Measurements from ENCODE around the gene C3orf62. TPM values are rescaled to one million over a fixed set of nuclear protein-coding genes. Genes with fewer than 3 reads are reported as not detected.

The C3orf62 gene
- total RNA-seq (2022; extraction: Qiagen RNA extraction): 1.8 to 2.5 TPM (median 1.9 TPM) in 5 replicates

GRCh38 chr3:49276475-49277382 is at the start of gene C3orf62:
Gene C3orf62 (minus strand): TSS chr3:49277232. CDS start chr3:49276872, 360 bp downstream.

Other genes starting within 250 kb of the C3orf62 start
- gene IMPDH2, start 247.8 kb downstream of the C3orf62 start, total RNA-seq (2022; extraction: Qiagen RNA extraction): 162 to 178 TPM (median 171 TPM) in 5 replicates
- gene QRICH1, start 183.2 kb downstream of the C3orf62 start, total RNA-seq (2022; extraction: Qiagen RNA extraction): 34.0 to 45.6 TPM (median 41.5 TPM) in 5 replicates
- gene QARS1, start 172.5 kb downstream of the C3orf62 start, total RNA-seq (2022; extraction: Qiagen RNA extraction): 126 to 160 TPM (median 152 TPM) in 5 replicates
- 14.9 to 22.9 TPM (median 22.0 TPM) in 5 replicates for gene USP19, start 156.4 kb downstream of the C3orf62 start, total RNA-seq (2022; extraction: Qiagen RNA extraction)
- 72.0 to 116 TPM (median 99.6 TPM) in 5 replicates for gene LAMB2, start 144.2 kb downstream of the C3orf62 start, total RNA-seq (2022; extraction: Qiagen RNA extraction)
- 11.1 to 15.1 TPM (median 13.7 TPM) in 5 replicates for gene CCDC71, start 110.9 kb downstream of the C3orf62 start, total RNA-seq (2022; extraction: Qiagen RNA extraction)
- gene KLHDC8B, start 105.6 kb downstream of the C3orf62 start, total RNA-seq (2022; extraction: Qiagen RNA extraction): 4.2 to 6.0 TPM (median 5.0 TPM) in 5 replicates
- gene USP4, start 62.8 kb upstream of the C3orf62 start, total RNA-seq (2022; extraction: Qiagen RNA extraction): 13.3 to 16.3 TPM (median 15.7 TPM) in 5 replicates
- gene GPX1, start 81.1 kb upstream of the C3orf62 start, total RNA-seq (2022; extraction: Qiagen RNA extraction): 236 to 275 TPM (median 269 TPM) in 5 replicates
- gene RHOA, start 134.7 kb upstream of the C3orf62 start, total RNA-seq (2022; extraction: Qiagen RNA extraction): 484 to 517 TPM (median 500 TPM) in 5 replicates
- gene TCTA, start 135.2 kb upstream of the C3orf62 start, total RNA-seq (2022; extraction: Qiagen RNA extraction): 21.6 to 23.2 TPM (median 22.2 TPM) in 5 replicates
- gene AMT, start 145.2 kb upstream of the C3orf62 start, total RNA-seq (2022; extraction: Qiagen RNA extraction): 0.14 to 0.37 TPM (median 0.22 TPM) in 5 replicates
- 5.1 to 7.6 TPM (median 6.5 TPM) in 5 replicates for gene NICN1, start 152.1 kb upstream of the C3orf62 start, total RNA-seq (2022; extraction: Qiagen RNA extraction)
- 47.5 to 69.1 TPM (median 68.3 TPM) in 5 replicates for gene DAG1, start 193.0 kb upstream of the C3orf62 start, total RNA-seq (2022; extraction: Qiagen RNA extraction)

Measured in A549 treated with dexamethasone at 1 μM for 4 hours (cell line).